Loucy (cell line): ENCODE measurements around the gene AASS.

Experiments used
- CTCF ChIP-seq: fragments of 200-600 bp; sonication (generic); conservative IDR thresholded peaks from 2 replicates; pipeline ENCODE4 v1.5.1; 2014; ENCODE audit warnings: mild to moderate bottlenecking, antibody characterized with exemption, low read length
- EZH2phosphoT487 ChIP-seq: fragments of 200-600 bp; IDR thresholded peaks from 2 replicates; pipeline ENCODE4 v1.6.1; 2018; ENCODE audit warnings: antibody characterized with exemption, mild to moderate bottlenecking, moderate library complexity, borderline replicate concordance

DNA sequence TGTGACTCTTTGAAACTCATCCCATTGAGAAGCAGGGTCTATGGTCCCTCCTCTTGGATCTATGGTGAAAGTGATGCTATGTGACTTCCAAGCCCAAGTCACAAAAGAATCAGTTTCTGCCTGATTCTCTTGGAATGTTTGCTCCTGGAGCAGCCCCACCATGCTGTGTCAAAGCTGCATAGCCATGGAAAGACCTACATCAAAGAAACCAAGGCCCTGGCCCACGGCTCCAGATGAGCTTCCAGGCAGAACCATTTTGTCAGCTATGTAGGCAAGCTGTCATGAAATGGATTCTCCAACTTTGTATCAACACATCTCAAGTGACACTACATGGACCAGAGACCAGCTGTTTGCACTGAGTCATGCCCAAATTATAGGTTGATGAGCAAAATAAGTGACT lies 77.0 kb downstream of the AASS start:
- no peak for TF ChIP-seq CTCF
- TF ChIP-seq EZH2phosphoT487: no peak
